Vagina (tissue), 2 donors: ENCODE results near the gene EIF2S1.

ENCODE experiments used
- CTCF ChIP-seq, 3 experiments: fragments of 450-650 bp in 2 of 3; fragments of 200-600 bp in 1 of 3; sonication (generic) in 1 of 3; IDR thresholded peaks; one replicate each; pipeline ENCODE4 v1.5.1; 2017 to 2019; ENCODE audit warnings: antibody characterized with exemption in 3 of 3, mild to moderate bottlenecking in 2 of 3, moderate library complexity in 2 of 3
- POLR2AphosphoS5 ChIP-seq, 2 donors: sonication (generic); formaldehyde crosslinking; IDR thresholded peaks; one replicate each; pipeline ENCODE4 v1.9.0; 2017; ENCODE audit warnings: antibody characterized with exemption in 2 of 2, mild to moderate bottlenecking in 2 of 2, low read depth in 1 of 2; ENCODE audit not compliant: insufficient read depth in 1 of 2

- TF ChIP-seq POLR2AphosphoS5 (IDR thresholded peaks at IDR 0.05; ENCODE audit: insufficient read depth in 1 of 2, low read depth in 1 of 2) (no peak), CTCF (IDR thresholded peaks at IDR 0.05) (no peak)
These were observed 35.2 kb downstream of the EIF2S1 start for GRCh38 chr14:67395086-67395875.
